IPS-18a (cell line): Measurements from ENCODE around the gene ZBP1.

Experiments
- H3K27ac ChIP-seq: one replicate; pipeline ENCODE4 v1.5.1; 2013; ENCODE audit warnings: low read length
- H3K27me3 ChIP-seq: one replicate; pipeline ENCODE4 v1.6.1; 2013; ENCODE audit warnings: mild to moderate bottlenecking, low read length; ENCODE audit not compliant: control insufficient read depth, insufficient read depth
- H3K36me3 ChIP-seq: one replicate; pipeline ENCODE4 v1.6.1; 2013; ENCODE audit warnings: low read depth, low read length; ENCODE audit not compliant: control insufficient read depth
- H3K4me1 ChIP-seq: one replicate; pipeline ENCODE4 v1.6.1; 2013; ENCODE audit warnings: low read depth, low read length; ENCODE audit not compliant: control insufficient read depth
- H3K4me3 ChIP-seq: one replicate; pipeline ENCODE4 v1.5.1; 2013; ENCODE audit warnings: low read length
- H3K9ac ChIP-seq: one replicate; pipeline ENCODE4 v1.6.1; 2013; ENCODE audit warnings: mild to moderate bottlenecking, low read length, moderate library complexity
- H3K9me3 ChIP-seq: one replicate; pipeline ENCODE4 v1.6.1; 2013; ENCODE audit warnings: low read depth, low read length; ENCODE audit not compliant: control insufficient read depth

Gene ZBP1

GRCh38 chr20:57656821-57657534 is 36.8 kb upstream of the ZBP1 start:
- no peaks in the 10 kb centered on the region for H3K27me3 ChIP-seq
- no peaks in the 10 kb centered on the region for H3K9me3 ChIP-seq
- H3K27ac ChIP-seq = no peak overlapping the region
- H3K9ac ChIP-seq = no peak overlapping the region
- peaks cover 7% of the 10 kb centered on the region for H3K36me3 ChIP-seq
- peaks cover 7% of the 10 kb centered on the region for H3K4me1 ChIP-seq
- H3K4me3 ChIP-seq = no peak overlapping the region

- Histone ChIP-seq H3K27me3 (no peaks in the 10 kb centered on the region), H3K36me3 (peaks cover 7% of the 10 kb centered on the region)
Observed at GRCh38 chr20:57656252-57656820, 36.1 kb upstream of the ZBP1 start.

DNA sequence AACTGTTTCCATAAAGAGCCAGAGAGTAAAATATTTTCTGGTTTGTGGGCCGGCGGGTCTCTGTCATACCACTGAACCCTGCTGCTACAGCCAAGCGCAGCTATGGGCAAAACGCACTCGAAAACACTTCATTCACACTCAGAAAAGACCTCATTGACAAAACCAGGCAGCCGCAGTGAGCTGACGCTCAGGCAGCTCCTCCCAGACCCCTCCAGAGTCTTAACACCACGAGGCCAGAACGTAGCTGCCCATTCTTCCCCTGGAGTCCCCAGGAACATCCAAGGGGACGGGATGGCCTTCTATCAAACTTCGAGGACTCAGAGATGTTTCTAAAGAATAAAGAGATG is 35.6 kb upstream of the ZBP1 start:
- Histone ChIP-seq H3K27me3 (no peaks in the 10 kb centered on the region), H3K4me1 (peaks cover 7% of the 10 kb centered on the region), H3K9me3 (no peaks in the 10 kb centered on the region), H3K4me3 (no peak overlapping the region), H3K9ac (no peak overlapping the region), H3K36me3 (peaks cover 7% of the 10 kb centered on the region), H3K27ac (no peak overlapping the region)

More at GRCh38 chr20:57656252-57656820, 36.1 kb upstream of the ZBP1 start:
- Histone ChIP-seq H3K9ac (no peak overlapping the region), H3K27ac (no peak overlapping the region), H3K9me3 (no peaks in the 10 kb centered on the region), H3K4me1 (peaks cover 7% of the 10 kb centered on the region), H3K4me3 (no peak overlapping the region)

DNA sequence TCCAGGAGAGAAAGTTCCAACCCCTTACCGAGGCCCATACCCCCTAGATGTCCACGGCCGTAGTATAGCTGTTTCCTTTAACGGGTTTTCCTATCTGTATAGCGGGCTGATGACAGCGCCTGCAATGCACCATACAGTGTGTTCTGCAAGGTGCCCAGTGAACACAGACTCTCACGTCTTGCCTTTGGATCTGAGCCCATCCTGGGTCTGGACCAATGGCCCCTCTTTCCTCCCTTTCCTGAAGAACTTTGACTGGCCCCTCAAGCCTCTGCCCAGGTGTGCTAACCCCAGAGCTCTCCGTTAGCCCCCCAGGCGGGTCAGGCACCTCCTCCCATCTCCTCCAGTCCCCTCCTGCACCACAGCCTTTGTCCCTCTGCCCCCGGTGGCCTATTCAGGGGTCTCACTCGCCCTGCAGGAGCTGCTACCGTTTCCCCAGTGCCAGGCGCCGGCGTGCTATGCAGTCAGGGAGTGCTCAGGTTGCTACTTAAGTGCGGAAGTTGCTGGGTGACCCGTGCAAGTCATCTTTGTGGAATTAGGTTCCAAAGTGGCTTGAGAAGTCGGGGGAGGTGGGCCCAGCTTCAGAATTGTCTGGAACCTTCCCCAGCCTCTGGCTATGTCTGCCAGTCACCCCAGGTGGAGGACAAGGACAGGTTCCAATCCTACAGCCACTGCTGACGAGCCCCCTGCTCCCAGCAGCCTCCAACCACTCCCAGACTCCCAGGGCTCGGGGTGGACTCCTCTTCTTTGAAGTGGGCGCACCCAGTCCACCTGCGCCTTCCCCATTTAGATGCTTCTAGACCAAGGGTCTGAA is 35.0 kb upstream of the ZBP1 start:
- Histone ChIP-seq H3K27ac (no peak overlapping the region), H3K36me3 (peaks cover 7% of the 10 kb centered on the region)

DNA sequence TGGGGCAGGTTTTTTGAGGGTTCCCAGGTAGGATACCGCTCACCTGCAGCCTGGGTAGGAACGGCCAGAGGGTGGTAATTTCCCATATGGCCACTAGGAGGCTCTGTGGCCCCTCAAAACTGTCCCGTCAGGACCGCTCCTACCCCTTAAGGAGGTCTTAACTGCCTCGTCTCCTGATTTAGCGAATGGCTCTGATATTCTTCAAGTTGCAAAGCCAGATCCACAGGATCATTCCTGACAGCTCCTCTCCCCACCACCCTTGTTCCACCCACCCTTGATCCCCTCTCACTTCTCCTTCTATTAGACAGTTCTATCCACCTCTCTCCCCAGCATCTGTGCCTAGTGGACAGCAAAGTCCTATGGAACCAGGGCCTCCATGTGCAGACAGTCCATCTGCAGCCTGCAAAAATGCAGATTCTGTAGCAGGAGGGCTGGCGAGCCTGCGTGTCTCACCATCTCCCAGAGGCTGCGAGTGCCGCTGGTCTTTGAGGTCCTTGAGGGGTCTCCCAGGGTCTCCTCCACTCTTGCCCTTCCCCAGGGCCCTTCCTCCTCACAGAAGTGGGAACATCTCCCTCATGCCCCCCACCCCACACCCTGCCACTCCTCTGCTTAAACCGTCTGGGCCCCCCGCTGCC is 34.3 kb upstream of the ZBP1 start:
- peaks cover 7% of the 10 kb centered on the region for H3K36me3 ChIP-seq
- H3K27ac ChIP-seq = no peak overlapping the region
- peaks cover 7% of the 10 kb centered on the region for H3K4me1 ChIP-seq
- no peak overlapping the region for H3K4me3 ChIP-seq
- no peaks in the 10 kb centered on the region for H3K27me3 ChIP-seq
- H3K9ac ChIP-seq = no peak overlapping the region
- H3K9me3 ChIP-seq = no peaks in the 10 kb centered on the region

More for the DNA sequence above, 35.0 kb upstream of the ZBP1 start:
- Histone ChIP-seq H3K4me3 (no peak overlapping the region), H3K9me3 (no peaks in the 10 kb centered on the region), H3K4me1 (peaks cover 7% of the 10 kb centered on the region), H3K27me3 (no peaks in the 10 kb centered on the region), H3K9ac (no peak overlapping the region)

DNA sequence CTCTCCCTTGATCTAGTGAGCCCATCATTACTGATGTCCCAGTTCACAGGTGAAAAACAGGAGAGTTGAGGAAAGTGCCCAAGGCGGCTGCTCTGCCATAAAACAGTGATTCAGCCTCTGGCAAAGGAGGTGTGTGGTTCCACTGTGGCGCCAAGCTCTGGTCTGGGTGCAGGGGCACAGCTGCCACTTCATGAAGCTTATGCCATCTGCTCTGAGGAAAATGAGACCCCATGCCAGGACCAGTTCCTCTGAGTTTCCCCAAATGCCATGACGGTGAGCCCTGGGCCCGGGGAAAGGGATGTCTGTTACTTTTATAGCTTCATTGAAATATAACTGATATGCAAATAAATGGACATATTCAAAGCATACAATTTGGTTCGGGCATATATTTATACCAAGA is 33.7 kb upstream of the ZBP1 start:
- no peaks in the 10 kb centered on the region for H3K27me3 ChIP-seq
- H3K9me3 ChIP-seq = no peaks in the 10 kb centered on the region
- H3K4me3 ChIP-seq = no peak overlapping the region
- peaks cover 6% of the 10 kb centered on the region for H3K36me3 ChIP-seq
- no peak overlapping the region for H3K9ac ChIP-seq
- H3K4me1 ChIP-seq = peaks cover 7% of the 10 kb centered on the region
- H3K27ac ChIP-seq = no peak overlapping the region

DNA sequence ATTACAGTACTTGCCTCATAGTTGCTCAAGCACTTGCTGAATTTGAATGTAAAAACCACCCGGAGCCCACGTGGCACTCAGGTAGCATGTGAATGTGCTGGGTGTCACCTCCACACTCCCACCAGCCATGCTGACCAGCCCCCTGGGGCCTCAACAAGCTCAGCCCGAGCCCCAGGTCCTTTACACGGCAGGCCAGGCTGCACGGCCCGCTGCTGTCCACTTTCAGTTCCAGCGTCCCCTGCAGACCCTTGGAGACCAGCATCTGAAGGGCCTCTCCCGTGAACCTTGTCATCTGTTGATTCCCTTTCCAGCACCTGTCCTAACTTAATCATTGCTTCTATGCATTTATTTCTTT is 33.3 kb upstream of the ZBP1 start:
- Histone ChIP-seq H3K36me3 (peaks cover 2% of the 10 kb centered on the region), H3K27me3 (no peaks in the 10 kb centered on the region), H3K27ac (no peak overlapping the region)

GRCh38 chr20:57652606-57653545 is 32.6 kb upstream of the ZBP1 start:
- no peak overlapping the region for H3K9ac ChIP-seq
- H3K36me3 ChIP-seq = no peaks in the 10 kb centered on the region
- H3K27me3 ChIP-seq = no peaks in the 10 kb centered on the region
- H3K4me3 ChIP-seq = no peak overlapping the region
- no peak overlapping the region for H3K27ac ChIP-seq
- H3K4me1 ChIP-seq = peaks cover 7% of the 10 kb centered on the region
- H3K9me3 ChIP-seq = no peaks in the 10 kb centered on the region

More for the DNA sequence above, 33.3 kb upstream of the ZBP1 start:
- Histone ChIP-seq H3K4me1 (peaks cover 7% of the 10 kb centered on the region), H3K4me3 (no peak overlapping the region), H3K9me3 (no peaks in the 10 kb centered on the region), H3K9ac (no peak overlapping the region)

GRCh38 chr20:57651881-57652605 is 31.8 kb upstream of the ZBP1 start:
- Histone ChIP-seq H3K4me1 (peaks cover 7% of the 10 kb centered on the region), H3K27ac (no peak overlapping the region), H3K4me3 (no peak overlapping the region), H3K9me3 (no peaks in the 10 kb centered on the region), H3K27me3 (no peaks in the 10 kb centered on the region), H3K9ac (no peak overlapping the region), H3K36me3 (no peaks in the 10 kb centered on the region)

- no peaks in the 10 kb centered on the region for H3K36me3 ChIP-seq
- no peaks in the 10 kb centered on the region for H3K9me3 ChIP-seq
- no peak overlapping the region for H3K4me3 ChIP-seq
- no peak overlapping the region for H3K9ac ChIP-seq
- H3K4me1 ChIP-seq = peaks cover 7% of the 10 kb centered on the region
- no peaks in the 10 kb centered on the region for H3K27me3 ChIP-seq
- no peak overlapping the region for H3K27ac ChIP-seq
Observed at GRCh38 chr20:57650756-57651483, 30.7 kb upstream of the ZBP1 start.
